A673 (cell line): ENCODE data around the gene ZBTB2. TPM values are rescaled to one million over a fixed set of nuclear protein-coding genes. Genes with fewer than 3 reads are reported as not detected.

Experiments
- BruUV-seq: library from RNA; stranded (reverse); fragments of 400-500 nt; replicated peaks from 2 replicates; lab custom pipeline; 2021; lab: Mats Ljungman, UMichigan
- CTCF ChIA-PET: fragments of 300-600 bp; sonication (Branson Sonifier 250); formaldehyde crosslinking; loops from one replicate; lab custom pipeline; 2022; ENCODE audit warnings: antibody characterized with exemption; lab: Charles Lee
- POLR2A ChIA-PET: fragments of 300-600 bp; sonication (Branson Sonifier 250); formaldehyde crosslinking; loops from one replicate; lab custom pipeline; 2022; ENCODE audit warnings: antibody characterized with exemption; ENCODE audit not compliant: low non-redundant PET; lab: Charles Lee
- DNase-seq: peaks from one replicate; pipeline ENCODE4 v3.0.0-alpha.2; 2015; ENCODE audit warnings: low spot score
- H3K27ac ChIP-seq: fragments of 200-600 bp; sonication (generic); 2 replicates; pipeline ENCODE4 v1.5.1; 2016; ENCODE audit warnings: mixed run types, low read depth, mild to moderate bottlenecking, mixed read lengths, antibody characterized with exemption, low read length; ENCODE audit not compliant: poor library complexity, severe bottlenecking
- H3K27me3 ChIP-seq: fragments of 200-600 bp; sonication (generic); replicated peaks from 2 replicates; pipeline ENCODE4 v1.6.1; 2017; ENCODE audit warnings: mixed run types, low read depth, mild to moderate bottlenecking, mixed read lengths, antibody characterized with exemption, low read length; ENCODE audit not compliant: insufficient read depth, poor library complexity
- H3K36me3 ChIP-seq: fragments of 200-600 bp; sonication (generic); 2 replicates; pipeline ENCODE4 v1.6.1; 2016; ENCODE audit warnings: mixed run types, mild to moderate bottlenecking, mixed read lengths, antibody characterized with exemption, low read length; ENCODE audit not compliant: insufficient read depth, poor library complexity, severe bottlenecking
- H3K4me1 ChIP-seq: fragments of 200-600 bp; sonication (generic); 2 replicates; pipeline ENCODE4 v1.6.1; 2017; ENCODE audit warnings: mixed run types, mild to moderate bottlenecking, mixed read lengths, antibody characterized with exemption, low read length; ENCODE audit not compliant: insufficient read depth, poor library complexity, severe bottlenecking
- H3K4me3 ChIP-seq: fragments of 200-600 bp; sonication (generic); 2 replicates; pipeline ENCODE4 v1.5.1; 2016; ENCODE audit warnings: low read depth, mixed run types, mild to moderate bottlenecking, mixed read lengths, low read length; ENCODE audit not compliant: poor library complexity, severe bottlenecking
- H3K9me3 ChIP-seq: fragments of 200-600 bp; sonication (generic); 2 replicates; pipeline ENCODE4 v1.6.1; 2016; ENCODE audit warnings: mixed run types, low read depth, mild to moderate bottlenecking, mixed read lengths, antibody characterized with exemption, low read length; ENCODE audit not compliant: poor library complexity, severe bottlenecking
- CTCF ChIP-seq: fragments of 300-800, 200-600 bp; sonication (generic); conservative IDR thresholded peaks from 2 replicates; pipeline ENCODE4 v1.5.1; 2017; ENCODE audit warnings: low read depth, mild to moderate bottlenecking, antibody characterized with exemption, low read length, moderate library complexity, mixed read lengths
- EZH2 ChIP-seq: fragments of 200-600 bp; sonication (generic); IDR thresholded peaks from 2 replicates; pipeline ENCODE4 v1.6.1; 2017; ENCODE audit warnings: borderline replicate concordance, low read depth, mild to moderate bottlenecking, mixed read lengths, antibody characterized with exemption, low read length; ENCODE audit not compliant: poor library complexity, severe bottlenecking
- intact Hi-C: fragments of 100-400 bp; cut with micrococcal nuclease; formaldehyde crosslinking; loops from one replicate; pipeline ENCODE4 v1.10.0; 2022; ENCODE audit not compliant: unreplicated experiment
- total RNA-seq: library from RNA; stranded (reverse); gene quantifications from 2 replicates; pipeline ENCODE4 v1.2.3, GENCODE V29; 2021

Gene ZBTB2
- total RNA-seq, 1 experiment from 2014 or later, result 24.0 TPM

GRCh38 chr6:151370509-151371078, 20.8 kb downstream of the ZBTB2 start:
- BruUV-seq, result no TSS peak
- H3K36me3 ChIP-seq, result peaks cover 18% of the 10 kb centered on the region
- no peak overlapping the region for H3K27ac ChIP-seq
- no peak for DNase-seq
- ChIA-PET CTCF (interaction anchor here (1.5 kb wide), 1 partner anchor 479 kb away, joined by 7 read pairs; no protein-coding TSS in a partner anchor), POLR2A (no interaction called here)
- no peak overlapping the region for H3K4me3 ChIP-seq
- H3K9me3 ChIP-seq, result no peaks in the 10 kb centered on the region
- intact Hi-C loops, result no loop called here
- peaks cover 12% of the 10 kb centered on the region for H3K4me1 ChIP-seq
- TF ChIP-seq CTCF (peak; percentile 45), EZH2 (no peak)
- H3K27me3 ChIP-seq, result no peaks in the 10 kb centered on the region

DNA sequence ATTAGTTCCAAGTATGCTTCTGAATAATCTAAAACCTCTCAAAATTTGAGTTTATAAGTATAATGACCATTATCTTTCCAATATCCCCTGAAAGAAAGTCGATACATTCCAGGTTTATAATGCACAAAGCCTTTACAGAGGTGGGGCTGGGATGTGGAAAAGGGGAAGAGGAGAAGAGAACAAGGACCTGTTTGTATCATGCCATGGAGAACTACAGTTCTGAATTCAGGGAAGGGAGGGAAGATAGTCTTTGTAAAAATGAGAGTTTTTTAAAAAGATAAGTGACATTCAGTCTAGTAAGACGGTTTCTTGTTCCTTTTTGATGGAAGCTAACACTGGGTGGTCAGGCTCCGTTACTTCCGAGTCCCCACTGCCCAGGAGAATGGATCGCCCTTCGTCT, 26.1 kb downstream of the ZBTB2 start:
- no TSS peak for BruUV-seq
- Histone ChIP-seq H3K27me3 (no peaks in the 10 kb centered on the region), H3K9me3 (no peaks in the 10 kb centered on the region), H3K4me1 (no peaks in the 10 kb centered on the region), H3K4me3 (no peak overlapping the region), H3K27ac (no peak overlapping the region), H3K36me3 (peaks cover 22% of the 10 kb centered on the region)
- ChIA-PET CTCF (no interaction called here), POLR2A (no interaction called here)
- no peak for DNase-seq
- TF ChIP-seq CTCF, result no peak
- intact Hi-C loops, result no loop called here

- H3K4me3 ChIP-seq, result no peak overlapping the region
- POLR2A ChIA-PET, result no interaction called here
- CTCF ChIA-PET, result no interaction called here
- H3K27ac ChIP-seq, result no peak overlapping the region
- DNase-seq, result no peak
- no TSS peak for BruUV-seq
- H3K9me3 ChIP-seq, result no peaks in the 10 kb centered on the region
- H3K36me3 ChIP-seq, result peaks cover 10% of the 10 kb centered on the region
- TF ChIP-seq CTCF, result no peak
- no peak for TF ChIP-seq EZH2
- no peaks in the 10 kb centered on the region for H3K27me3 ChIP-seq
- no peaks in the 10 kb centered on the region for H3K4me1 ChIP-seq
- intact Hi-C loops, result no loop called here
These were observed 31.9 kb downstream of the ZBTB2 start for GRCh38 chr6:151359486-151359885.
